HCT116 (cell line): ENCODE measurements around the gene GHRHR. TPM values are rescaled to one million over a fixed set of nuclear protein-coding genes. Genes with fewer than 3 reads are reported as not detected.

Experiments
- ATAC-seq: fragments of 200-7000 bp; cut with Tn5 transposase; 2 replicates; pipeline ENCODE4 v1.9.1; 2020; ENCODE audit warnings: mild to moderate bottlenecking, moderate library complexity
- BruUV-seq: library from RNA; stranded (reverse); fragments of 400-500 nt; replicated peaks from 2 replicates; lab custom pipeline; 2021; lab: Mats Ljungman, UMichigan
- CTCF ChIA-PET: fragments of 300-600 bp; sonication (Branson Sonifier 250); formaldehyde crosslinking; loops from one replicate; lab custom pipeline; 2021; ENCODE audit warnings: antibody characterized with exemption; lab: Charles Lee
- POLR2A ChIA-PET: fragments of 300-600, 350-600 bp; sonication (Branson Sonifier 250); formaldehyde crosslinking; loops from one replicate; lab custom pipeline; 2021; ENCODE audit warnings: antibody characterized with exemption; lab: Charles Lee
- RAD21 ChIA-PET, 2 experiments: fragments of 300-600 bp; sonication (Branson Sonifier 250); formaldehyde crosslinking; loops; one replicate each; lab custom pipeline; 2023; ENCODE audit warnings: low total read pairs in 2 of 2; ENCODE audit not compliant: uncharacterized antibody in 2 of 2, unreplicated experiment in 2 of 2, low non-redundant PET in 1 of 2; lab: Charles Lee
- DNase-seq: peaks from one replicate; pipeline ENCODE4 v3.0.0-alpha.2; 2010; ENCODE audit warnings: low read depth, low spot score
- H2AFZ ChIP-seq: fragments of 200-600 bp; shearing (Covaris generic), sonication (generic); 2 replicates; pipeline ENCODE4 v1.6.1; 2017; ENCODE audit warnings: low read depth, mixed run types, mixed read lengths, antibody characterized with exemption, low read length; ENCODE audit not compliant: poor library complexity, severe bottlenecking
- H3K27ac ChIP-seq: 2 replicates; pipeline ENCODE4 v1.5.1; 2012; ENCODE audit warnings: low read depth, low read length
- H3K27me3 ChIP-seq: fragments of 200-600 bp; sonication (generic); 2 replicates; pipeline ENCODE4 v1.6.1; 2016; ENCODE audit warnings: mixed run types, low read length, mixed read lengths; ENCODE audit not compliant: insufficient read depth
- H3K36me3 ChIP-seq, 2 experiments: fragments of 200-500 bp in 1 of 2; fragments of 200-600 bp in 1 of 2; sonication (Bioruptor generic) in 1 of 2; sonication (generic) in 1 of 2; 2 replicates each; pipeline versions ENCODE4 v1.5.1 to v1.6.1; 2014 to 2016; ENCODE audit warnings: low read length in 2 of 2, inconsistent platforms in 1 of 2, mixed read lengths in 1 of 2, mixed run types in 1 of 2; ENCODE audit not compliant: insufficient read depth in 2 of 2, control insufficient read depth in 1 of 2
- H3K4me1 ChIP-seq, 2 experiments: fragments of 200-600 bp in 1 of 2; sonication (generic) in 1 of 2; 2 replicates each; pipeline versions ENCODE4 v1.5.1 to v1.6.1; 2012 to 2017; ENCODE audit warnings: low read length in 2 of 2, inconsistent platforms in 1 of 2, mild to moderate bottlenecking in 1 of 2, mixed read lengths in 1 of 2, mixed run types in 1 of 2, moderate library complexity in 1 of 2; ENCODE audit not compliant: insufficient read depth in 2 of 2, control insufficient read depth in 1 of 2
- H3K4me2 ChIP-seq: fragments of 200-600 bp; sonication (generic); 2 replicates; pipeline ENCODE4 v1.6.1; 2017; ENCODE audit warnings: mixed run types, low read length, mixed read lengths
- H3K4me3 ChIP-seq, 2 experiments: fragments of 200-600 bp in 1 of 2; sonication (generic) in 1 of 2; replicated peaks in 1 of 2; 2 replicates each; pipeline ENCODE4 v1.5.1; 2011 to 2016; ENCODE audit warnings: low read length in 2 of 2, control low read depth in 1 of 2, low read depth in 1 of 2, mild to moderate bottlenecking in 1 of 2, mixed read lengths in 1 of 2, mixed run types in 1 of 2
- H3K79me2 ChIP-seq: fragments of 200-600 bp; sonication (generic); 2 replicates; pipeline ENCODE4 v1.6.1; 2017; ENCODE audit warnings: mild to moderate bottlenecking, mixed run types, low read length, moderate library complexity, mixed read lengths; ENCODE audit not compliant: insufficient read depth
- H3K9ac ChIP-seq: fragments of 200-600 bp; sonication (generic); 2 replicates; pipeline ENCODE4 v1.6.1; 2016; ENCODE audit warnings: low read length, mixed read lengths
- H3K9me2 ChIP-seq: fragments of 200-600 bp; sonication (generic), shearing (Covaris generic); 2 replicates; pipeline ENCODE4 v1.6.1; 2017; ENCODE audit warnings: mixed run types, mild to moderate bottlenecking, moderate library complexity; ENCODE audit not compliant: insufficient read depth
- H3K9me3 ChIP-seq, 2 experiments: fragments of 200-500 bp in 1 of 2; fragments of 200-600 bp in 1 of 2; sonication (Bioruptor generic) in 1 of 2; sonication (generic) in 1 of 2; 2 replicates each; pipeline ENCODE4 v1.6.1; 2014 to 2017; ENCODE audit warnings: low read length in 2 of 2, mixed read lengths in 2 of 2, inconsistent platforms in 1 of 2, low read depth in 1 of 2, mild to moderate bottlenecking in 1 of 2, mixed run types in 1 of 2, moderate library complexity in 1 of 2; ENCODE audit not compliant: control insufficient read depth in 1 of 2, insufficient read depth in 1 of 2
- H4K20me1 ChIP-seq: fragments of 200-600 bp; sonication (generic), shearing (Covaris generic); 2 replicates; pipeline ENCODE4 v1.6.1; 2017; ENCODE audit warnings: mixed run types, mild to moderate bottlenecking, moderate library complexity; ENCODE audit not compliant: insufficient read depth
- CEBPB ChIP-seq: IDR thresholded peaks from 2 replicates; pipeline ENCODE4 v1.6.1; 2012; ENCODE audit warnings: low read depth
- ELF1 ChIP-seq: IDR thresholded peaks from 2 replicates; pipeline ENCODE4 v1.6.1; 2012; ENCODE audit warnings: low read depth, borderline replicate concordance
- EZH2phosphoT487 ChIP-seq: fragments of 200-600 bp; IDR thresholded peaks from 2 replicates; pipeline ENCODE4 v1.6.1; 2018; ENCODE audit warnings: antibody characterized with exemption, borderline replicate concordance
- JUND ChIP-seq: IDR thresholded peaks from 2 replicates; pipeline ENCODE4 v1.6.1; 2012
- MAX ChIP-seq: IDR thresholded peaks from 2 replicates; pipeline ENCODE4 v1.6.1; 2012
- POLR2AphosphoS5 ChIP-seq: IDR thresholded peaks from 2 replicates; pipeline ENCODE4 v1.6.1; 2011; ENCODE audit warnings: mild to moderate bottlenecking, low read depth, low read length, moderate library complexity
- RAD21 ChIP-seq: IDR thresholded peaks from 2 replicates; pipeline ENCODE4 v1.6.1; 2012; ENCODE audit warnings: low read depth, mild to moderate bottlenecking
- REST ChIP-seq: IDR thresholded peaks from 2 replicates; pipeline ENCODE4 v1.6.1; 2012; ENCODE audit warnings: low read depth
- SP1 ChIP-seq: IDR thresholded peaks from 2 replicates; pipeline ENCODE4 v1.6.1; 2012; ENCODE audit warnings: low read depth
- YY1 ChIP-seq: IDR thresholded peaks from 2 replicates; pipeline ENCODE4 v1.6.1; 2011; ENCODE audit warnings: low read length, low read depth, moderate library complexity, mild to moderate bottlenecking; ENCODE audit not compliant: insufficient replicate concordance; ENCODE audit errors: extremely low read depth
- ZBTB33 ChIP-seq: IDR thresholded peaks from 2 replicates; pipeline ENCODE4 v1.6.1; 2011; ENCODE audit warnings: mild to moderate bottlenecking, low read length, moderate library complexity; ENCODE audit not compliant: insufficient replicate concordance; ENCODE audit errors: extremely low read depth
- ZFX ChIP-seq: fragments of 450-650 bp; IDR thresholded peaks from 2 replicates; pipeline ENCODE4 v1.6.1; 2017
- ZNF274 ChIP-seq: fragments of 200-500 bp; sonication (Bioruptor generic); IDR thresholded peaks from 2 replicates; pipeline ENCODE4 v1.6.1; 2014; ENCODE audit warnings: mild to moderate bottlenecking, low read depth, low read length, inconsistent platforms
- intact Hi-C: fragments of 100-400 bp; cut with micrococcal nuclease; formaldehyde crosslinking; loops from 2 replicates; pipeline ENCODE4 v1.10.0; 2022
- total RNA-seq: library from RNA; stranded (reverse); gene quantifications from one replicate; pipeline ENCODE4 v1.2.1, GENCODE V29; 2021; ENCODE audit not compliant: unreplicated experiment

Gene GHRHR
- total RNA-seq, 1 experiment from 2014 or later = not detected

- no peak for TF ChIP-seq REST
Measured at GRCh38 chr7:30941582-30942323, 22.0 kb upstream of the GHRHR start (continued).

GRCh38 chr7:30950197-30950596 is 13.6 kb upstream of the GHRHR start:
- no peaks in the 10 kb centered on the region for H3K27me3 ChIP-seq
- H2AFZ ChIP-seq = no peak overlapping the region
- ChIA-PET POLR2A (no interaction called here), CTCF (no interaction called here), RAD21 (no interaction called here)
- no peaks in the 10 kb centered on the region for H3K36me3 ChIP-seq
- intact Hi-C loops = no loop called here
- no peak overlapping the region for H3K4me3 ChIP-seq
- H3K4me2 ChIP-seq = no peak overlapping the region
- no peaks in the 10 kb centered on the region for H3K9me3 ChIP-seq
- no peaks in the 10 kb centered on the region for H4K20me1 ChIP-seq
- H3K4me1 ChIP-seq = no peaks in the 10 kb centered on the region
- BruUV-seq = no TSS peak
- ATAC-seq = 0 out of 2 replicates have a peak, but pooled peaks have one; percentile 49
- H3K79me2 ChIP-seq = no peaks in the 10 kb centered on the region
- no peak overlapping the region for H3K27ac ChIP-seq
- H3K9me2 ChIP-seq = no peaks in the 10 kb centered on the region
- no peak overlapping the region for H3K9ac ChIP-seq
- DNase-seq = no peak
- no peak for TF ChIP-seq JUND
- TF ChIP-seq CEBPB = no peak
- no peak for TF ChIP-seq RAD21
- TF ChIP-seq EZH2phosphoT487 = no peak
- no peak for TF ChIP-seq ZNF274
- no peak for TF ChIP-seq MAX
- TF ChIP-seq YY1 = no peak
- no peak for TF ChIP-seq SP1
- TF ChIP-seq ZBTB33 = no peak
- TF ChIP-seq POLR2AphosphoS5 = no peak
- no peak for TF ChIP-seq ELF1
- no peak for TF ChIP-seq ZFX
